Measurements from ENCODE around the gene C2orf72. TPM values are rescaled to one million over a fixed set of nuclear protein-coding genes. Genes with fewer than 3 reads are reported as not detected.

The C2orf72 gene
- total and polyA plus RNA-seq, 2 of the 13 experiments (the other 11 are each of a cell fraction or from before 2014, with no cell fraction given), result 147 to 203 TPM

DNA sequence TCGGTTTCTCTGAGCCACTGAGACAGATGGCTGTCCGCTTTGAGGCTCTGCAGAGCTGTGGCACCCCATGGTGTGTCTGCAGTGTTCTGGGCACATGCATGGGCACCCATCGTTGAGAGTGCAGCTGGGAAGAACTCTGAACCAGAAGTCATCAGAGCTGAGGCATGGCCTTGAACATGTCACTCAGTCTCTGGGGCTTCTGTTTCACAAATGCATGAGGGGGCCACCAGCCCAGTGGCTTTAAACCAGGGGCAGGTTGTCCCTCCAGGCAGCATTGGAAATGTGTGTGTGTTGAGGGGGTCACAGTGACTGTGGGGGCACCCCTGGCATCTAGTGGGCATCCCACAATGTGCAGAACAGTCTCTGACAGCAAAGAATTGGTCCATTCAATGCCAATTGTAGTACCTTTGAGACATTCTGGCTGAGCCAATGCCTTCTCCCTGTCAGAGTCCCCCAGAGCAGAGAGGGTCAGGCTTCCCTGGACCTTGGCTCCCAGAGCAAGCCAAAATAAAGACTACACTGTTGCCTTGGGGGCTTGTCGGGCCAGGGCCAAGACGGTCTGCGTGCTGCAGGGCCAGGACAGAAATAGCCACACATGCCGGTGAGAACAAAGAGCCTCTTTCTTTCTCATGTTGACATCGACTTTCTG is 10.1 kb downstream of the C2orf72 start (continued):
- TF ChIP-seq ARID5B (CRISPR knock-in tag; IDR thresholded peaks at IDR 0.05) (peak; percentile 85), BRCA1 (CRISPR knock-in tag; IDR thresholded peaks at IDR 0.05) (no peak), SIN3B (IDR thresholded peaks at IDR 0.05; ENCODE audit: low read length) (no peak), MXD1 (CRISPR knock-in tag; IDR thresholded peaks at IDR 0.05) (no peak), MXI1 (IDR thresholded peaks at IDR 0.05; ENCODE audit: borderline replicate concordance, low read depth, low read length) (no peak), ZNF644 (CRISPR knock-in tag; IDR thresholded peaks at IDR 0.05; ENCODE audit: low read depth) (no peak), SP5 (CRISPR knock-in tag; IDR thresholded peaks at IDR 0.05; ENCODE audit: borderline replicate concordance, low read depth) (no peak), HNRNPL (IDR thresholded peaks at IDR 0.05; ENCODE audit: low read depth, low read length) (peak; percentile 93), GTF3A (CRISPR knock-in tag; conservative IDR thresholded peaks at IDR 0.05) (no peak), RARG (CRISPR knock-in tag; IDR thresholded peaks at IDR 0.05; ENCODE audit: low read depth) (no peak), MYPOP (CRISPR knock-in tag; IDR thresholded peaks at IDR 0.05) (no peak), DMAP1 (CRISPR knock-in tag; IDR thresholded peaks at IDR 0.05) (no peak), HIVEP1 (CRISPR knock-in tag; IDR thresholded peaks at IDR 0.05) (peak; percentile 69; the same call in 1 of the 2 replicates), ZNF230 (CRISPR knock-in tag; IDR thresholded peaks at IDR 0.05) (no peak), ZNF792 (CRISPR knock-in tag; IDR thresholded peaks at IDR 0.05) (no peak), ZNF468 (CRISPR knock-in tag; IDR thresholded peaks at IDR 0.05) (no peak), POLR2AphosphoS2 (IDR thresholded peaks at IDR 0.05; ENCODE audit: low read depth, low read length) (no peak), JDP2 (CRISPR knock-in tag; IDR thresholded peaks at IDR 0.05; ENCODE audit: borderline replicate concordance) (no peak), PHF20 (CRISPR knock-in tag; IDR thresholded peaks at IDR 0.05) (no peak)
- TF ChIP-seq, protein P1, sequence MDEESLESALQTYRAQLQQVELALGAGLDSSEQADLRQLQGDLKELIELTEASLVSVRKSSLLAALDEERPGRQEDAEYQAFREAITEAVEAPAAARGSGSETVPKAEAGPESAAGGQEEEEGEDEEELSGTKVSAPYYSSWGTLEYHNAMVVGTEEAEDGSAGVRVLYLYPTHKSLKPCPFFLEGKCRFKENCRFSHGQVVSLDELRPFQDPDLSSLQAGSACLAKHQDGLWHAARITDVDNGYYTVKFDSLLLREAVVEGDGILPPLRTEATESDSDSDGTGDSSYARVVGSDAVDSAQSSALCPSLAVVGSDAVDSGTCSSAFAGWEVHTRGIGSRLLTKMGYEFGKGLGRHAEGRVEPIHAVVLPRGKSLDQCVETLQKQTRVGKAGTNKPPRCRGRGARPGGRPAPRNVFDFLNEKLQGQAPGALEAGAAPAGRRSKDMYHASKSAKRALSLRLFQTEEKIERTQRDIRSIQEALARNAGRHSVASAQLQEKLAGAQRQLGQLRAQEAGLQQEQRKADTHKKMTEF (CRISPR knock-in tag; IDR thresholded peaks at IDR 0.05), result peak; percentile 48; the same call in 1 of the 2 replicates
- TF ChIP-seq, protein P2, sequence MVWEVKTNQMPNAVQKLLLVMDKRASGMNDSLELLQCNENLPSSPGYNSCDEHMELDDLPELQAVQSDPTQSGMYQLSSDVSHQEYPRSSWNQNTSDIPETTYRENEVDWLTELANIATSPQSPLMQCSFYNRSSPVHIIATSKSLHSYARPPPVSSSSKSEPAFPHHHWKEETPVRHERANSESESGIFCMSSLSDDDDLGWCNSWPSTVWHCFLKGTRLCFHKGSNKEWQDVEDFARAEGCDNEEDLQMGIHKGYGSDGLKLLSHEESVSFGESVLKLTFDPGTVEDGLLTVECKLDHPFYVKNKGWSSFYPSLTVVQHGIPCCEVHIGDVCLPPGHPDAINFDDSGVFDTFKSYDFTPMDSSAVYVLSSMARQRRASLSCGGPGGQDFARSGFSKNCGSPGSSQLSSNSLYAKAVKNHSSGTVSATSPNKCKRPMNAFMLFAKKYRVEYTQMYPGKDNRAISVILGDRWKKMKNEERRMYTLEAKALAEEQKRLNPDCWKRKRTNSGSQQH (CRISPR knock-in tag; IDR thresholded peaks at IDR 0.05; ENCODE audit: low read depth), result no peak
- TF ChIP-seq, protein P3, sequence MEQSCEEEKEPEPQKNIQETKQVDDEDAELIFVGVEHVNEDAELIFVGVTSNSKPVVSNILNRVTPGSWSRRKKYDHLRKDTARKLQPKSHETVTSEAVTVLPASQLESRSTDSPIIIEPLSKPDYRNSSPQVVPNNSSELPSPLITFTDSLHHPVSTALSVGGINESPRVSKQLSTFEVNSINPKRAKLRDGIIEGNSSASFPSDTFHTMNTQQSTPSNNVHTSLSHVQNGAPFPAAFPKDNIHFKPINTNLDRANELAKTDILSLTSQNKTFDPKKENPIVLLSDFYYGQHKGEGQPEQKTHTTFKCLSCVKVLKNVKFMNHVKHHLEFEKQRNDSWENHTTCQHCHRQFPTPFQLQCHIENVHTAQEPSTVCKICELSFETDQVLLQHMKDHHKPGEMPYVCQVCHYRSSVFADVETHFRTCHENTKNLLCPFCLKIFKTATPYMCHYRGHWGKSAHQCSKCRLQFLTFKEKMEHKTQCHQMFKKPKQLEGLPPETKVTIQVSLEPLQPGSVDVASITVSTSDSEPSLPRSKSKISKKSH (CRISPR knock-in tag; IDR thresholded peaks at IDR 0.05; ENCODE audit: borderline replicate concordance), result no peak

Data from HepG2 (cell line).